ENCODE results near the gene SUSD6.

GRCh38 chr14:69750495-69750894 lies 139.1 kb downstream of the SUSD6 start:
- TF ChIP-seq POLR2A (IDR thresholded peaks at IDR 0.05; ENCODE audit: low read depth, low read length) = no peak
- no peak for TF ChIP-seq POLR2AphosphoS5 (IDR thresholded peaks at IDR 0.05; ENCODE audit: low read depth, low read length)
- no peak for TF ChIP-seq TAF1 (IDR thresholded peaks at IDR 0.05; ENCODE audit: low read depth, low read length)
- TF ChIP-seq PAX5 (IDR thresholded peaks at IDR 0.05; ENCODE audit: insufficient read depth, low read length, severe bottlenecking) = no peak

Measured in GM12891 (cell line).